ENCODE results near the gene CDH13.

Gene CDH13

GRCh38 chr16:82852388-82853008 is 225.7 kb downstream of the CDH13 start:
- no peak for DNase-seq

- DNase-seq = no peak
Observed at GRCh38 chr16:82855471-82855870, 228.7 kb downstream of the CDH13 start.

GRCh38 chr16:82857693-82858365 is 231.1 kb downstream of the CDH13 start:
- DNase-seq = no peak

DNA sequence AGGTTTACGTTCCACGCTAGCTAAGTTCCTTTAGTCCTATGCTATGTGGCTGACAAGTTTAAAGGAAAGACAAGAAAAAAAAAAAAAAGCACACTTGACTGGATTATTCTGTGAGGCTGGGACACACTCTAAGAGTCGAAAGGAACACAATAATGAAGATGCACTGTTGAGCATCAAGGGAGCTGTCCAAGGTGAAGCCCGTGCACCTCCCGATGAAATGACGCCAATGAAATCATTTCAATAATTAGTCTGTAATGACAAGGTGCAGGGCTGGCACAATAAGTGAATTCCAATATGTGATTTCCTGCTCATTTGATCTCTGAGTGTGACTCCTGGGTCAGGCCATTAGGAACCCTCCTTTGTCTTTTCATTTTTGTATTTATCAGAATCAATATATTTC is 232.9 kb downstream of the CDH13 start:
- no peak for DNase-seq

DNA sequence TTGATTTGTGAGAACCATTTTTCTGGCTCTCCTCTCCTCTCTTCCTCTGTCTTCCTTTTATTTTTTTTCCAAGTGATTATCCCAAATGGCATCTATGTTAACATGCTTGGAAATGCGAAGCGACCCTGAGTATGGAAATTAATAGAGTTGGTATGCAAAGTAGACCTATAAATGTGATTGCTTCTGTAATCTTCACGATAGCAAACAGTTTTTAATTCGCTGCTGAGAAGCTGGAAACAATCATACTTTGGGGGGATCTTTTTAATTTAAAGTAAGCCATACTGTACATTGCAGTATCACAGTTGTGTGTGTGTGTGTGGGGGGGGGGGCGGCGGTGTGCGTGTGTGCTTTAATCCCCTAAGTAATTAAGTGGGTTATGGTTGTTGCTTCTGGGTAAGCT is 233.3 kb downstream of the CDH13 start:
- no peak for DNase-seq

GRCh38 chr16:82862057-82862456 is 235.3 kb downstream of the CDH13 start:
- no peak for DNase-seq

- DNase-seq = no peak
Observed at GRCh38 chr16:82864332-82865040, 237.7 kb downstream of the CDH13 start.

GRCh38 chr16:82865412-82865811 is 238.6 kb downstream of the CDH13 start:
- no peak for DNase-seq

DNA sequence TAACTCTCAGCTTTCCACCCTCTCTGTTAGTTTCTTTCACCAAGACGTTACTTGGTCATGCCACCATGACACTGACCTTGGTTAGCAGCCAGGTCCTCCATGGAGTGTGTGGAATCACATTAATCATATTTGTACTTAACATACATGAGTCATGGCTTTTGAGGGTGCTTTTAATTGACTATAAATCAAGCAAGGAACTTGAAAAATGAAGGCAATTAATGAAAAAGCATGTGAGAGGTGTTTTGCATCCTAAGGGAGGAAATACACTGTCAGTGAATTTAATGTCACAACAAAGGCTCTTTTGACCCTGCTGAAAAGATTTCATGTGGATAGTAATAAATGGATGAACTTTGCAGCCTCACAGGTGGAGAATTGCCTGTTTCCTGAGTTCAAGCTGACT is 240.7 kb downstream of the CDH13 start:
- DNase-seq = no peak

- DNase-seq = no peak
Observed at GRCh38 chr16:82874271-82874670, 247.5 kb downstream of the CDH13 start.

GRCh38 chr16:82874672-82875071 is 247.9 kb downstream of the CDH13 start:
- no peak for DNase-seq

- DNase-seq = no peak
Observed at GRCh38 chr16:82876951-82877350, 250.2 kb downstream of the CDH13 start.

- DNase-seq = no peak
Observed at GRCh38 chr16:82878466-82878865, 251.7 kb downstream of the CDH13 start.

GRCh38 chr16:82880346-82880745 is 253.6 kb downstream of the CDH13 start:
- DNase-seq = no peak

GRCh38 chr16:82881516-82881915 is 254.7 kb downstream of the CDH13 start:
- no peak for DNase-seq

- no peak for DNase-seq
Observed at GRCh38 chr16:82882226-82882625, 255.5 kb downstream of the CDH13 start.

DNA sequence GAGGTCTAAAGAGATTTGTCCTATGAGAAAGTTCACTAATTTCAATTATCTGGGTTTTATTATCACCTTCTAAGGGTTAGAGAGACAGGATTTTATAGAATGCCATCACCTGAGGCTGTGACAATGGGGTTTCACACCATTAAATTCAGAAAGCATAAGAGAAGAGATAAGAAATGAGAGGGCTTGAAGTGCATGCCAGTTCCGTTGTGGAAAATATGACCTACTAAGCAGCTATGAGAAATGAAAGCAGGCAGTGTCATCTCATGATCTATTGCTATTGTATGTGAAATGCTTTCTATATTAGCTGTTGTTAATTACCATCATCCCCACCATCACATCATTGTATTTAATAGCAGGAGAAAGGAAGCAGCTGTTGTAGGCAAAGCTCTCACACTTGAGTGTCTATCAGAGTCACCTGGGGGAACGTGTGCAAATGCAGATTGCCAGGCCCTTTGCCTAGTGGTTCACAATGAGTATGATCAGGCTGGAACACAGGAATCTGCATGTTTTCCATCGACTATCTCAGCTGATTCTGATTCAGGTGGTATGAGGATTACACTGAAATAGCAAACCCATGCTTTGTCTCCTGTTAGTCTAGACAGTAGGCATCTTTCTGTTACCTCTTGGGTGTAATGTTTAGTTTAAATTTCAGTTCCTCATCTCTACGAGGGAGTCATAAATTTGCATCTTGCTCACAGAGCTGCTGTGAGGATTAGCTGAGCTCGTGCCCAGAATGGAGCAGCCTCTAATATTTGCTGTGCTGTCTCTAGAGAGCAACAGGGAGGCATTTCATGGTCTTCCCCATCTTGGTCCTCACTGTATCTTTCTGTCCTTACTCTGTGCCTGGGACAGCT is 256.4 kb downstream of the CDH13 start:
- no peak for DNase-seq

- no peak for DNase-seq
Observed at GRCh38 chr16:82884320-82884898, 257.6 kb downstream of the CDH13 start.

DNA sequence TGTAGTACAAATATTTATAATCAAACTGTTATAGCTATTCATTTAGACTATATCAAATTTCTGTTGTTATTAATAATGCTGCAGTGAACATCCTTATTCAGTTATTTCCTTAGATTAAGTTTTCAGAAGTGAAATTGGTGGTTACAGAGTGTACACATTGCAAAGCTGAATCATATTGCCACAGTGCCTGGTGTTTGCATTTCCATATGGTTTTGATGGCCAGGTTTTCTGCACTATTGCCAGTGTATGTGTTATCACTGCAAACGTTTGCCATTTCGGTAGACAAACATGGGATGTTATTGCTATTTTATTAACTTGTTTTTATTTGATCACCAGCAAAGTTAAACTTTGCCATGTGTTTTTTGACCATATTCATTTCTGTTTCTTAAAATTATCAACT is 259.4 kb downstream of the CDH13 start:
- DNase-seq = no peak

DNA sequence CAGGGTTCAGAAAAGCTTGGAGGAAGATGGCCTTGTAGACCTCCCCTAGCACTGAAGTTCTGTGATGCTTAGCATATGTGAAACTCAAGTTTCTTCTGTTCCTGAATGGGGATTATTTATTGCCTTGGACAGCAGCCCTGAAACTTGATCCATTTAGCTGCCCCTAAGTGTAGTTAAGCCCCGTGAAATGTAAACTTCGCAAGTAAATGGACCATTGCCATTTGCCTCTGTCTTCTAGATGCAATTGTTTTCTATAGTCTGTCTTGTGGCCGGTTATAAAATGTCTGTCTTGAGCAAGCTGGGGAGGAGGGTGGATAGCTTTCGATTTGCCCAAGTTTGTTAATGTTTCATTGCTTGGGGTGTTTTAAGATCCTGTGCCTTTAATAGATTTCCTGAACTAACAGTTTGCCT is 261.8 kb downstream of the CDH13 start:
- DNase-seq = no peak

GRCh38 chr16:82891424-82891823 is 264.7 kb downstream of the CDH13 start:
- no peak for DNase-seq

- no peak for DNase-seq
Observed at GRCh38 chr16:82891918-82892317, 265.1 kb downstream of the CDH13 start.

- no peak for DNase-seq
Observed at GRCh38 chr16:82892324-82892723, 265.6 kb downstream of the CDH13 start.

All from activated gamma-delta T cell (primary cell).